ENCODE data around the gene CYP4F2.
A peak's percentile ranks its signal among the peaks of the same experiment; 100 is the strongest.
"Not testable (repeated sequence)": the region's sequence is repeated elsewhere in the genome, so short reads cannot be mapped to it uniquely, and the experiment has no call there.

Gene CYP4F2, protein sequence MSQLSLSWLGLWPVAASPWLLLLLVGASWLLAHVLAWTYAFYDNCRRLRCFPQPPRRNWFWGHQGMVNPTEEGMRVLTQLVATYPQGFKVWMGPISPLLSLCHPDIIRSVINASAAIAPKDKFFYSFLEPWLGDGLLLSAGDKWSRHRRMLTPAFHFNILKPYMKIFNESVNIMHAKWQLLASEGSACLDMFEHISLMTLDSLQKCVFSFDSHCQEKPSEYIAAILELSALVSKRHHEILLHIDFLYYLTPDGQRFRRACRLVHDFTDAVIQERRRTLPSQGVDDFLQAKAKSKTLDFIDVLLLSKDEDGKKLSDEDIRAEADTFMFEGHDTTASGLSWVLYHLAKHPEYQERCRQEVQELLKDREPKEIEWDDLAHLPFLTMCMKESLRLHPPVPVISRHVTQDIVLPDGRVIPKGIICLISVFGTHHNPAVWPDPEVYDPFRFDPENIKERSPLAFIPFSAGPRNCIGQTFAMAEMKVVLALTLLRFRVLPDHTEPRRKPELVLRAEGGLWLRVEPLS

DNA sequence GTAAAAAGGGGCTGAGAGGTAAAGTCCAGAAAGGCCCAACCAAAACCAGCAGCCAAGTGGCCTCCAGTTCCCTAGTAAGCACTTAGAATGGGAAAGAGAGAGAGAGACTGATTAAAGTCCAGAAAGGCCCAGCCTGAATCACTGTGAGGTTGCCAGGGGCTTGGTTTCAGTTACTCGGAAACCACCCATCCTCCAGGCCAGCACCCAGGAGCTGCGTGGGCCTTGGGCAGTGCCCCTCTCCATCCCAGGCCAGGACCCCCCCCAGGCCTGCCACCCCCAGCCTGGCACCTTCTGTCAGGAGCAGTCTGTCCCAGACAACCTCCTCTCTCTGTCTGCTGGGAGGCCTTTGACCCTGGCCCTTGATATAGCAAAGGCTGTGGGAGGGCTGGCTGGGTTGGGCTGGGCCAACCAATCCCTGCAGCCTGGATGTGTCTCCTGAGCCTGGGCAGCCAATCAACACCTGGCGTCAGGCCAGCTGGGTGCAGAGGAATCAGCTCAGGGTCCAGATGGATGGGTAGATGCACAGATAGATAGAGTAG, at the start of gene CYP4F2:
Gene CYP4F2 (minus strand): TSS at position 337 of the 539 bp plus-strand sequence. CDS start 463 bp downstream, outside the sequence.
- DNase-seq, result no peak

DNA sequence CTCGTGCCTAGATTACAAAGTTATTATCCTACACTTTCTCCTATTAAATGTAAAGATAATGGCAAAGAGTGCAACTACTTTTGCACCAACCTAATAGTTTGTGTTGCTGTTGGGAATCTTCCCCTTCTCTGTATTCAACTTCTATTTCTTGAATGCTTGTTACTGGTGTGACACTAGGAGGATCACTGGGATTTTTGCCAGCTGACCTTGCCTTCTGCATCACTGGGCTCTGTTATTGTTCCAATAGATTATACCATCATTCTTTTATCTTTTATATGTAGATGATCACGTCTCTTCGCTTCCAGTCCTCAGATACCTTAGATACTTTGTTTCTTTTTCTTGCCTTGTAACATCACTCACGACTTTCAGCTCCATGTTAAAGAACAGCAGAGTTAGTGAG, 47.4 kb upstream of the CYP4F2 start:
- no peak for DNase-seq

DNA sequence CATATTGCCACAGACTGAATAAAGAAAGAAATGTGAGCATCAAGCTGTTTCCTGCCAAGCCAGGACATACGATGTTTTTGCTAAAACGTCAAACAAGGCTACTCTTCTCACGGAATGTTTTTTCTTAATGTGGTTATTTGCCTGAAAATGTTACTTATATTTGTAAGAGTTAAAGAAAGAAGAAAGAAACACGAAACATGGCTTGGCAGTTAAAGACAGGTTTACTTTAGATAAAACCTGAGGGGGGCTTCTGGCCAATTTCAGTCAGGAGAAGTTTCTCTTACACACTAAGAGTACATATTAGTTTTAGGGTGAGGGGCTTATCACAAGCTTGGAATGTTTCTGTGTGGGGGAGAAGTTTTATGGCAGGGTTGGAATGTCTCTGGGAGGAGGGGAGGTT, 46.5 kb upstream of the CYP4F2 start:
- DNase-seq, result no peak

DNA sequence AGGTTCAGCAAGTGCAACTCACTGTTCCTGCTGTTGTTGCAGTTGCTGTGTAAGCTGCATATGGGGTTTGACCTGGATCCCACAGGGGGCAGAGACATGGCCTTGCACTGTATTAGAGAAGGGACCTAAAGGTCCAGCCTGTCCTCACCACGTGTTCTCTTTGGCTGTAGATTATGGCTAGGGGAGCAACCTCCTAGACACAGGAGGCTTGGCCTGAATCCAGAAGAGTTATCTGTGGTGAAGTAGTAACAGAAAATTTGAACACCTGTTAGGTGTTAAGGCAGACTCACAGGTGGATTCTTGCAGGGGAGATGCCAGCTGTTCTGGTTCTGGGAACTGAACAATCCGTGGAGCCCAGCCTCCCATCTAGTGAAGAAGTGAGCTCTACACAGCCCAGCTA, 39.9 kb upstream of the CYP4F2 start:
- no peak for DNase-seq

DNA sequence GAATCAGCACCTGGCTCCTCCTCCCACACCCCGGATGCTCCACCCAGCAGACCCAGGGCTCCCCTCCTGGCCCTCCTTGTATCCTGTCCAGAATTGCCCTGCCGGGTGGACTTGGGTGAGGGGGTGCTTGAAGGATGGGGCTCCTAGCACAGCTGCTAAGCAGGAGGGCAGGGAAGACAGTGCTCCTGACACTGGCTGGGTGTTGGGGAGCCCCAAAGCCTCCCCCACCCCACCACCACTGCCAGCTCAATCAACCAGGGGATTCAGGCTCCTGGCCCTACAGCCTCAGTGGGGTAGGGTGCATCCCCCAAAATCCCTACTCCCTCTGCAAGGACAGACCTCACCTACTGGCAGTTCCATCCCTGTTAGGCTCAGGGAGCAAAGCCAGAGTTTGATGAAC, 39.1 kb upstream of the CYP4F2 start:
- no peak for DNase-seq

DNA sequence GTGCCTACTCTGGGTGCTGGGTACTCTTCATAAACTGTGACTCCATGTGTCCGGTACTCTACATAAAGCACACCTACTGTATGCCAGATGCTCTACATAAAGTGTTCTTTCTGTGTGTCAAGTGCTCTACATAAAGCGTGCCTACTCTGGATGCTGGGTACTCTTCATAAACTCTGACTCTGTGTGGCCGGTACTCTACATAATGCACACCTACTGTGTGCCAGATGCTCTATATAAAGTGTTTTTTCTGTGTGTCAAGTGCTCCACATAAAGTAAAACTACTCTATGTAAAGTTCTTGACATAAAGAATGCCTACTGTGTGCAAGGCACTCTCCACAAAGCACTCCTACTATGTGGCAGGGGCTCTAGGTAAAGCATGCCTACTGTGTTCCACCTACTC, 38.3 kb upstream of the CYP4F2 start:
- no peak for DNase-seq

DNA sequence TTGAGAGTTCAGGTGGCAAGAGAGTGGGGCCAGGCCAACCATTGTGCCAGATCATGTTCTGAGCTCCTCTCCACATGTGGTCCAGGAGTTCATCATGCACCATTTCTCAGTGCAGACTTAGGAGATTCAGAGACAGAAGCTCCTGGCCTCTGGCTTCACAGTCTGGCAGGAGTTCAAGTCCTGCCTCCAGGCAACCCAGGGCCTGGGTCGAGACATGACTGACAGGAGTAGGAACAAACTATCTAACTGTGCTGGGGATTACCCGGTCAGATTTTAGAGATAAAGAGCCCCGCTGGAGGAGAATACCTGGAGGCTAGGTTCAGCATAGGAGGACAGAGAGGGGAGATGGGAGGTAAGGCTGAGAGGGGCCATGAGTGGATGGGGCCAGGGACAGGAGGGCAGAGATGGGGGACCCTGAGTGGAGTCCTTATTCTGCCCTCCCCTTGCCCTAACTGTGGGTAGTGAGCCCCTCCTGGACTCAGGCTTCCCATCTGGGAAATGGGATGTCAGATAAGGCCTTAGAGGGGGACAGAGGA, 37.4 kb upstream of the CYP4F2 start:
- DNase-seq, result no peak

DNA sequence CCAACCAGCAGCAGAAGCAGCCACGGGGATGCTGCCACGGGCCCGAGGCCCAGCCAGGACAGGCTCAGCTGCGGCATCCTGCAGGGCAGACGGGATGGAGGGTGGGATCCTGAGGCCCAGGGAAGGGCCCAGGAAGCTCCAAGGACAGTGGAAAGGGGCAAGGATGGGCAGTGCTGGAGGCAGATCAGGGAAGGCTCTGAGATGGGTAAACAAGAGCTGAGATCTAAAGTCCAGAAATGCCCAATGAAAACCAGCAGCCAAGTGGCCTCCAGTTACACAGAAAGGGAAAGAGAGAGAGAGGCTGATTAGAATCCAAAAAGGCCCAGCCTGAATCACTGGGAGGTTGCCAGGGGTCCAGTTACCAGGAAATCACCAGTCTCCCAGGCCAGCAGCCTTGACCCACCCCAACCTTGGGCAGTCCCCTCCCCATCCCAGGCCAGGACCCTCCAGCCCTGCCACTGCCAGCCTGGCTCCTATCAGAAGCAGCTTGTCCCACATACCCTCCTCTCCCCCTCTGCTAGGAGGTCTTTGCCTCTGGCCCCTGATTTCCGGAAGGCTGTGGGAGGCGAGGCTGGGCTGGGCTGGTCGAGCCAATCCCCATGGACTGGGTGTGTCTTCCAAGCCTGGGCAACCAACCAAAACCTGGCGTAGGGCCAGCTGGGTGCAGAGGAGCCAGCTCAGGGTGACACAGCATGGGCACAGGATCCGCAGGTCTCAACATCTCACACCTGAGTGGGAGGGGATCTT, 36.6 kb upstream of the CYP4F2 start, which contains the start of gene CYP4F11:
Gene CYP4F11 (minus strand): TSS at position 198 of the 747 bp plus-strand sequence. CDS start 121 bp downstream, at position 77.
- DNase-seq, result peak; percentile 29

DNA sequence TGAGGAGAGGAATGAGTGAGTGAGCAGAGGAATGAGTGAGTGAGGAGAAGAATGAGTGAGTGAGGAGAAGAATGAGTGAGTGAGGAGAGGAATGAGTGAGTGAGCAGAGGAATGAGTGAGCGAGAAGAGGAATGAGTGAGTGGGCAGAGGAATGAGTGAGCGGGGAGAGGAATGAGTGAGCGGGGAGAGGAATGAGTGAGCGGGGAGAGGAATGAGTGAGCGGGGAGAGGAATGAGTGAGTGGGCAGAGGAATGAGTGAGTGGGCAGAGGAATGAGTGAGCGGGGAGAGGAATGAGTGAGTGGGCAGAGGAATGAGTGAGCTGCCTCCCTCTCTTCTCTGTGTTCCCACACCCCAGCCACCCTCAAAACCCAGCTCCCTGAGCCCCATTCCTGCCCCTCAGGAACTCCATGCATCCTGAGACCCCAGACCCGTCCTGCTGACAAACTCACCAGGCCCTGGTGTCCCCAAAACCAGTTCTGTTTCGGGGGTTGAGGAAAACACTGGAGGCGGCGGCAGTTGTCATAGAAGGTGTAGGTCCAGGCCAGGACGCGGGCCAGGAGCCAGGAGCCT, 36.0 kb upstream of the CYP4F2 start:
- DNase-seq, result not testable (repeated sequence)

DNA sequence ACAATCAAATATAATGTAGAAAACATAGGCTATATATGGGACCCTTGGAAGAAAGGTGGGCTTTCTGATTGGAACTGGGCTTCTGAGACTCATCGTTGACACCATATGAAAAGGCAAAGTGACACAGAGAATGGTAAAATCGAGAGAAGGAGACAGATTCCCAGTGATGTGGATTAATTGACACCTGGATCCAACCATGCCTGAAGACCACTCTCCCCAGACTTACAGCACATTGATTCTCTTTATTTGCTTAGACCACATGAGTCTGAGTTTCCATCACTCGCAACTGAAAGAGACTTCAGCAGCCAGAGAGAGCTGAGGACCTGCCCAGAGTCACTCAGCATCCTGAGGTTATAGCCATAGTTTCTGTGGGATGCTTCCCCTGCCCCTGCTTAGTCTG, 30.4 kb upstream of the CYP4F2 start:
- DNase-seq, result no peak

DNA sequence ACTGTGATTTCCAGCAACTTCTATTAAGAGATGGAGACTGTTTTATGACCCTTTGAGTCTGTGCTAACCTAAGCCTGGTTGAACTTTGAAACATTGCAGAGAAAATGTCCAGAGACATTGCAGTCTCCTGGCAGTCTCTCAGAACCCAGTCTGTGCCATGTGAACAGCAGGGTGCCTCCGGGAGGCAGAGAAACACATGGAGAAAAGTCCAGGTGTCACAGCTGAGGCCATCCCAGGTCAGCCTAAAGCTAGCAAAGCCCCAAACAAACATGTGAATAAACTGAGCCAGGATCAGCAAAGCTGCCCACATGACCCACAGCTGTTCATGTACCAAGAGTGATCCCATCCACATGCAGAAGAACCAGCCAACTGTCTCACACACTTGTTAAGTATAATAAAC, 28.6 kb upstream of the CYP4F2 start:
- peak; percentile 53 for DNase-seq

DNA sequence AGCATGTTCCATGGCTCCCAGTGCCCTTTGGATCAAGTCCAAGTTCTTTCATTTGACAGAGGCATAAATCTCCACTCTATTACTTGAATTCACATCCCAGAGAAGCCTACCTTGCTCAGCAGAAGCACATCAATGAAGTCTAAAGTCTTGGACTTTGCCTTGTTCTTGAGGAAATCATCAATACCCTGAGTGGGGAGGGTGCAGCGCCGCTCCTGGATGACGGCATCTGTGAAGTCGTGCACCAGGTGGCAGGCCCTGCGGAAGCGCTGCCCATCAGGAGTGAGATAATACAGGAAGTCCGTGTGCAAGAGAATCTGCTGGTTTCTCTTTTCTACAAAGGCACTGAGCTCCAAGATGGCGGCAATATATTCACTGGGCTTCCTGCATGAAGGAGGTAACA, 25.8 kb upstream of the CYP4F2 start:
- no peak for DNase-seq

DNA sequence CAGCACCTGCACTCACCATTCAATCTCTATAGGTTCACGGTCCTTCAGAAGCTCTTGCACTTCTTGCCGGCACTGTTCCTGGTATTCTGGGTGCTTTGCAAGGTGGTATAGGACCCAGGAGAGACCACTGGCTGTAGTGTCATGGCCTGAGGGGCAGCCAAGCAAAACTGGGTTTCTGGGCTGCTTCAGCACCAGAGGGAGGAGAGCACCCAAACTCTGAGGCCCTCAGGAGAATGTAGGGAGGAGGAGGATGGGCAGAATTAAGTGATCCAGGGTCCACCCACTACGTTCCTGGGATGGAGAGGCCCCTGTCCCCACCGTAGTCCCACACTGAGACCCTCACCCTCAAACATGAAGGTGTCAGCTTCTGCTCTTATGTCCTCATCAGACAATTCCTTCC, 24.1 kb upstream of the CYP4F2 start:
- no peak for DNase-seq

DNA sequence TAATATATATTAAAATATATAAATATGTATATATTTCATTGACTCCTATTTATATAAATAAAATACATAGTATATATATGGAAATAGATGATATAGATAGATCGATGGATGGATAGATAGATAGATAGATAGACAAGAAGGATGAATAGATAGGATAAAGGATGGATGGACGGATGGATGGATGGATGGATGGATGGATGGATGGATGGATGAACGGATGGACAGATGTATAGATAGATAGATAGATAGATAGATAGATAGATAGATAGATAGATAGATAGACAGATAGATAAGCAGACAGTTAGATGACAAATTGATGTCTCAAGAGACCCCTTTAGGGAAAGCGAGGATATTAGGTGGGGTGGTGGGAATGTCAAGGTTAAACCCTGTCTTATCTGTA, 21.4 kb upstream of the CYP4F2 start:
- no peak for DNase-seq

DNA sequence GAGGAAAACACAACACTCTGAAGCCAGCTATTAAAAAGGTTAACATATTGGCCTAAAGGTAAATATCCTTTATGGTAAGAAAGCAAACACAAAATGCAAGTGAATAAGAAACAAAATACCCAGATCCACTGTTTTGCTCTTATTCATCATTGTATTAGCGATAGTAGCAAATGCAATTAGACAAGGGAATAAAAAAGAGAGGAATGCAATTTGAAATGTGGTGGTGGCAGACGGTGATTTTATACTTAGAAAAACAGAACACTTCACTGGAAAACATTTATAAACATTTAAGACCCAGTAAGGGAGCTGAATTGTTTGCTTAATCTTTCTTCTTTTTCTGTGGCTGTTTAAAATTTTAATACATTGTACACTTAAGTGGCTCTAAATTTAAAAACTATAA, 17.2 kb upstream of the CYP4F2 start:
- DNase-seq, result no peak

DNA sequence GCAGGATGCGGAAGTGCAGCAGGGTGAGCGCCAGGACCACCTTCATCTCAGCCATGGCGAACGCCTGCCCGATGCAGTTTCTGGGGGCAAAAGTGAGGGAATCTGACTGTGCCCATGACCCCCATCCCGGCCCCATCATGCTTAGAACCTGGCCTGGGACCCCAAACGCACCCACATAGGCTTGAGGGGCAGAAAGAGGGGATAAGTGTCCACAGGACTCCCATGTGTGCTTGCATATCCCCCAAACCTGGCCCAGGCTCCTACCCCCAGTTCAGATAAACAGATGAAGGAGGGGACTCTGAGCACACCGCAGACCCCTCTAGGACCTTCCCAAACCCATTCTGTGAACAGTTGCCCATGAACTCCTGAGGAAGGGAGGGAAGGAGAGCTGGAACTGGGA, 16.0 kb upstream of the CYP4F2 start:
- no peak for DNase-seq

DNA sequence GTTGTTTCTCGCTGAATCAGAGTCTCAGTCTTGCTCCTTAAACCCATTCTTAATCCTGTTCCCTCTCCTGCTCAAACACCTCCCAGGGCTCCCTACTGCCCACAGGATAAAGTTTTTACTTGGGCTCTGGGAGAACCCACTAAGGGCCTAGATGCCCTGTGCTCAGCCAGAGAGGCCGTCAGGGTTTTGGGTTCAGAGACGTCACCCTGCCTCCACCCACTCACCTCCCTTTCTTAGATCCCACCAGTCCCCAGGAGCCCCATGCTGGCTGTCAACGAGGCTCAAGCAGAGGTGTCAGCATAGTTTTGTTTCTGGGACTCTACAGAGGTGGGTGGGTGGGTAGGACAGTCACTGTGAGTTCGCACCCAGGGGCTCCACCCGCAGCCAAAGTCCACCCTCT, 15.5 kb upstream of the CYP4F2 start:
- DNase-seq, result no peak

DNA sequence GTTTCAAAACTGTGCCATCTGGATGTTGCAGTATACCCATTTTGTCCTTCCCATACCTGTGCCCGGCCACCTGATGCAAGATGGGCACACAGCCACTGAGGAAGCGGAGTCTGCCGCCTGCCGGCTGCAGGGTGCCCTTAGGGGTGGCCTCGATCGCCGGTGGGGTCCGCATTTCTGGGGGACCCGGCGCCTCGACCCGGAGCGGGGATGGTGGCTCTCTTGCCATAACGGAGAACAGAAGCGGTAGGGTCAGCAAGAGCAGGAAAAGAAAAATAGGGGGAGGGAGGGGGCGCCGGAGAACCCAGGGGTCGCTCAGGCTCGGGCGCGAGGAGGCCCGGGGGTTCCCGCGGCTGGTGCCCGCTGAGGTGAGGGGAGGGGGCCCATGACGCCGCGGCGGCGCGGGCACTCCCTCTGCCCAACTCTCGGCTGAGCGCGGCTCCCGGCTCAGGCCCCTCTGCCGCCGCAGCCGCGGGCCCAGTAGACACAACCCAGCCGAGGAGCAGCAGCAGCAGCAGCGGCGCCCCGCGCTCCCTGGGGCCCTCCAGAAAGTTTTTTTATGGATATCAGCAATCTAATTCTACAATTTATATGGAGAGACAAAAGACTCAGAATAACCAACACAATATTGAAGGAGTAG, 13.8 kb upstream of the CYP4F2 start:
- DNase-seq, result no peak

DNA sequence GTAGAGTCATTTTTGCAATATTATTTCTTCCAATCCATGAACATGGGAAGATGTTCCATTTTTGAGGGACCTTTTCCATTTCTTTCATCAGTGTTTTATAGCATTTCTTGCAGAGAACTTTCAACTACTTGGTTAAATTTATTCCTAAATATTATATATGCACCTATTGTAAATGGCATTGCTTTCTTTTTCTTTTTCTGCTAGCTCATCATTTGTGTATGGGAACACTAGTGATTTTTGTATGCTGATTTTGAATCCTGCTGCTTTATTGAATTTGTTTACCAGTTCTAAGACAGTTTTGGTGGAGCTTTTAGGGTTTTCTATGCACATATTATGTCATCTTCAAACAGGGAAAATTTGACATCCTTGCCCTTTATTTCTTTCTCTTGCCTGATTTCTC, 7.2 kb upstream of the CYP4F2 start:
- DNase-seq, result no peak

DNA sequence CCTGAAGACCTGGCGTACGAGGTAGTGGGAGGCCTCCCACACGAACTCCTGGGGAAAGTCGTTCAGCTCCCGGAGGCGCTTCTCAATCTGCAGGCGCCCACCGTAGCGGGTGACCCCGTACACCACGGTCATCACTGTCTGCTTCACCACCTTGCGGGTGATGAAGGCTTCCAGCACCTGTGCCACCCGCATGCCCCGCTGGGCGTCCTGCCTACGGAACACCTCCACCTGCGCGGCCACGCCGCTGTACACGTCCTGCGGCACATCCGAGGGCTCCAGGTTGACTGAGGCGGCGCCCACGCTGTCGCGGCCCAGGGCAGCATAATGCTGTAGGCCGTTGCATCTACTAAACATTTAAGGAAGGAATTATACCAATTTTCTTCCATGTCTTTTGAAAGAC, 5.0 kb upstream of the CYP4F2 start:
- DNase-seq, result not testable (repeated sequence)

DNA sequence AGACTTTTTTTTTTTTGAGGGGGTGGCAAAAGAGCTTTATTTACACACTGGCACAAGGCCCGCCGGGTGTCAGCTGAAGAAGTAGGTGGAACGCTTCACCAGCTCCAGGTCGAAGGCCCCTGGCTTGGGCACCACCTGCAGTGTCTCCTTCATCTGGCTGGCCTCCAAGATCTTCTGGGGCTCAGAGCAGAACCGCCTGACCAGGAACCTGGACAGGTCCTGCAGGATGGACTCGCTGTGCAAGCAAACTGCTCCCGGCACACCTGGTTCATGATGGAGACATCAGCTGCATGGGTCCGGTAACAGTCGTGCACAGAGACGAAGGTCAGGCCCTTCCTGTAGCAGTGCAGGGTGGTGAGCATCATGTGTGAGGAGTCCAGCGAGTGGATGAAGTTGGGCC, 4.4 kb upstream of the CYP4F2 start:
- no peak for DNase-seq

DNA sequence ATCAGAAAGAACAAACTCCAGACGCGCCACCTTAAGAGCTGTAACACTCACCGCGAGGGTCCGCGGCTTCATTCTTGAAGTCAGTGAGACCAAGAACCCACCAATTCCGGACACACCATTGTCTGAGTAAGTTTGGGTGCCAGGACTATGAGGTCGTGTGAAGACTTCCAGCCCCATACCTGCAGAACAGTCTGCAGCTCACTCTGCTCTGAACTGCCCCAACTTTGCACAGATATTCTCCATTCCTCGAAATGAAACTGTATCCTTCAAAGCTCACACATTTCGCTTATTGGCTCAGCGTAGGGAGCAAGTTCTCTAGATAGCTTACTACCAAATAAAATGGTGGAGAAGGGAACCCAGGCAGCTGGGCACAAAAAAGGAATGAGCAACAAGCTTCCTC, 2.6 kb upstream of the CYP4F2 start:
- no peak for DNase-seq

DNA sequence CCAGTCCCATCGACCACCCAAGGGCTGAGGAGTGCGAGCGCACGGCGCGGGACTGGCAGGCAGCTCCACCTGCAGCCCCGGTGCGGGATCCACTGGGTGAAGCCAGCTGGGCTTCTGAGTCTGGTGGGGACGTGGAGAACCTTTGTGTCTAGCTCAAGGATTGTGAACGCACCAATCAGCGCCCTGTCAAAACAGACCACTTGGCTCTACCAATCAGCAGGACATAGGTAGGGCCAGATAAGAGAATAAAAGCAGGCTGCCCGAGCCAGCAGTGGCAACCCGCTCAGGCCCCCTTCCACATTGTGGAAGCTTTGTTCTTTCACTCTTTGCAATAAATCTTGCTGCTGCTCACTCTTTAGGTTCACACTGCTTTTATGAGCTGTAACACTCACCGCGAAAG, 2.2 kb upstream of the CYP4F2 start:
- not testable (repeated sequence) for DNase-seq

Data from NCI-H82 (cell line).